ENCODE measurements around the gene PLA2G4F.

DNA sequence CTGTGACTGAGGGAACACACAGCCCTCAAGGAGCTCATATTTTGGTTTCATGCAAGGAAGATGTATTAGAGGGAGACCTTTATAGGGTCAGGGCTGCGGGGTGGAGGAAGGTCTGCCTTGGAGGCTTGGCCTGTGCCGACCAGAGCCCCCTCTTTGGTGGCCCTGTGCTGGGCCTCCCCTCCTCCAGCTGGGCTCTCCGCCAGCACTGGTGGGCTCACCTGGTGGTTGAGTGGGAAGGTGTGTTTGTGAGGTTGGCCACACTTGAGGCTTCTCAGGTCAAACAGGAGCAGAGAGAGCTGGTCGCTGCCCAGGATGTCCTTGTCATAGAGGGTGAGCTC is 2.6 kb downstream of the PLA2G4F start:
- TF ChIP-seq CTCF (IDR thresholded peaks at IDR 0.05) (no peak), POLR2A (IDR thresholded peaks at IDR 0.05) (no peak)
